GM18870 (cell line): Measurements from ENCODE around the gene BCAR1.
"Not testable (repeated sequence)": the region's sequence is repeated elsewhere in the genome, so short reads cannot be mapped to it uniquely, and the experiment has no call there.

ENCODE experiments used
- ATAC-seq: cut with Tn5 transposase; IDR thresholded peaks from one replicate; pipeline ENCODE4 v1.9.1; 2021; ENCODE audit warnings: moderate library complexity; ENCODE audit not compliant: unreplicated experiment

The BCAR1 gene

GRCh38 chr16:75205961-75206748, 45.3 kb downstream of the BCAR1 start:
- not testable (repeated sequence) for ATAC-seq

GRCh38 chr16:75205438-75205837, 46.0 kb downstream of the BCAR1 start:
- ATAC-seq: not testable (repeated sequence)

GRCh38 chr16:75204905-75205304, 46.5 kb downstream of the BCAR1 start:
- not testable (repeated sequence) for ATAC-seq

- ATAC-seq: no peak
These were observed 47.0 kb downstream of the BCAR1 start for GRCh38 chr16:75204410-75204758.

- no peak for ATAC-seq
These were observed 47.6 kb downstream of the BCAR1 start for GRCh38 chr16:75203667-75204409.

- no peak for ATAC-seq
These were observed 48.3 kb downstream of the BCAR1 start for GRCh38 chr16:75203096-75203495.

GRCh38 chr16:75202069-75202590, 49.3 kb downstream of the BCAR1 start:
- no peak for ATAC-seq

- ATAC-seq: no peak
These were observed 53.3 kb downstream of the BCAR1 start for GRCh38 chr16:75198135-75198600.

- no peak for ATAC-seq
These were observed 53.8 kb downstream of the BCAR1 start for GRCh38 chr16:75197522-75198134.

GRCh38 chr16:75196836-75197235, 54.6 kb downstream of the BCAR1 start:
- ATAC-seq: no peak

GRCh38 chr16:75195811-75196790, 55.3 kb downstream of the BCAR1 start:
- ATAC-seq: no peak

GRCh38 chr16:75193730-75194444, 57.5 kb downstream of the BCAR1 start:
- no peak for ATAC-seq

GRCh38 chr16:75193265-75193650, 58.2 kb downstream of the BCAR1 start:
- ATAC-seq: no peak

GRCh38 chr16:75192606-75193264, 58.7 kb downstream of the BCAR1 start:
- ATAC-seq: no peak

- no peak for ATAC-seq
These were observed 61.7 kb downstream of the BCAR1 start for GRCh38 chr16:75189638-75190245.

- no peak for ATAC-seq
These were observed 62.5 kb downstream of the BCAR1 start for GRCh38 chr16:75188832-75189477.

GRCh38 chr16:75181630-75182029, 69.8 kb downstream of the BCAR1 start:
- no peak for ATAC-seq

GRCh38 chr16:75179208-75179607, 72.2 kb downstream of the BCAR1 start:
- ATAC-seq: no peak
